Heart left ventricle (tissue), 13 donors: Measurements from ENCODE around the gene FKBP1A.

Experiments used
- POLR2A ChIP-seq, 2 donors: fragments of 450-650 bp; IDR thresholded peaks; one replicate each; pipeline ENCODE4 v1.6.1; 2017; ENCODE audit warnings: antibody characterized with exemption in 2 of 2, mild to moderate bottlenecking in 2 of 2, moderate library complexity in 2 of 2
- TF ChIP-seq, protein P1 (sequence below), 12 donors: fragments of 200-600 bp; sonication (generic) in 4 of 12; IDR thresholded peaks; one replicate each; pipeline versions ENCODE4 v1.5.0 to v1.8.0; 2018 to 2022; ENCODE audit warnings: antibody characterized with exemption in 12 of 12, mild to moderate bottlenecking in 5 of 12
- donor health status: ischemic (EF 13 %, LVEDD 7.1; RV severe dilation, severe dysfunction).
- donor health status: DM: no; HTN: yes; CAD: no.
- donor health status: DM: no; HTN: no; CAD: no.
- donor health status: ischemic (EF 25% LVEDD 6.9; RV normal size, moderate dysfunction).
- donor health status: ischemic (EF 25% LVEDD 5.7; RV mildly dilated, moderate dysfunction).
- donor health status: ischemic (EF 35%, LVEDD 5.7; RV mildly dilated, moderate dysfunction).
- donor health status: nonischemic (EF 11% LVEDD 7.7; RV severe dilation, severe dysfunction).
- donor health status: DM: yes; HTN: yes; CAD: no.
- donor health status: PGD.
- donor health status: ischemic (EF 29% LVEDD 5.4; RV normal size, mild dysfunction).
- donor health status: nonischemic (EF 23%, LVEDD 6.1; RV moderate dilation, normal function).

GRCh38 chr20:1323256-1323655 is 69.6 kb downstream of the FKBP1A start:
- TF ChIP-seq, protein P1, sequence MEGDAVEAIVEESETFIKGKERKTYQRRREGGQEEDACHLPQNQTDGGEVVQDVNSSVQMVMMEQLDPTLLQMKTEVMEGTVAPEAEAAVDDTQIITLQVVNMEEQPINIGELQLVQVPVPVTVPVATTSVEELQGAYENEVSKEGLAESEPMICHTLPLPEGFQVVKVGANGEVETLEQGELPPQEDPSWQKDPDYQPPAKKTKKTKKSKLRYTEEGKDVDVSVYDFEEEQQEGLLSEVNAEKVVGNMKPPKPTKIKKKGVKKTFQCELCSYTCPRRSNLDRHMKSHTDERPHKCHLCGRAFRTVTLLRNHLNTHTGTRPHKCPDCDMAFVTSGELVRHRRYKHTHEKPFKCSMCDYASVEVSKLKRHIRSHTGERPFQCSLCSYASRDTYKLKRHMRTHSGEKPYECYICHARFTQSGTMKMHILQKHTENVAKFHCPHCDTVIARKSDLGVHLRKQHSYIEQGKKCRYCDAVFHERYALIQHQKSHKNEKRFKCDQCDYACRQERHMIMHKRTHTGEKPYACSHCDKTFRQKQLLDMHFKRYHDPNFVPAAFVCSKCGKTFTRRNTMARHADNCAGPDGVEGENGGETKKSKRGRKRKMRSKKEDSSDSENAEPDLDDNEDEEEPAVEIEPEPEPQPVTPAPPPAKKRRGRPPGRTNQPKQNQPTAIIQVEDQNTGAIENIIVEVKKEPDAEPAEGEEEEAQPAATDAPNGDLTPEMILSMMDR (IDR thresholded peaks at IDR 0.05), result no peak
- TF ChIP-seq POLR2A (IDR thresholded peaks at IDR 0.05), result no peak
